Duodenal mucosa (tissue), 2 donors: ENCODE data around the gene ZPR1.
"Not testable (repeated sequence)": the region's sequence is repeated elsewhere in the genome, so short reads cannot be mapped to it uniquely, and the experiment has no call there.

Experiments
- H3K27ac ChIP-seq: one replicate; pipeline ENCODE4 v1.7.0; 2013; ENCODE audit warnings: low read depth, low read length
- H3K27me3 ChIP-seq, 2 donors: one replicate each; pipeline ENCODE4 v1.7.0; 2013; ENCODE audit warnings: low read length in 2 of 2, control low read depth in 1 of 2; ENCODE audit not compliant: insufficient read depth in 2 of 2, control insufficient read depth in 1 of 2
- H3K36me3 ChIP-seq, 2 donors: one replicate each; pipeline ENCODE4 v1.7.0; 2013; ENCODE audit warnings: low read length in 2 of 2, control low read depth in 1 of 2; ENCODE audit not compliant: insufficient read depth in 2 of 2, control insufficient read depth in 1 of 2
- H3K4me1 ChIP-seq, 2 donors: one replicate each; pipeline ENCODE4 v1.7.0; 2013; ENCODE audit warnings: low read length in 2 of 2, control low read depth in 1 of 2; ENCODE audit not compliant: insufficient read depth in 2 of 2, control insufficient read depth in 1 of 2
- H3K4me3 ChIP-seq, 2 donors: one replicate each; pipeline ENCODE4 v1.7.0; 2013; ENCODE audit warnings: low read length in 2 of 2, low read depth in 1 of 2
- H3K9ac ChIP-seq, 2 donors: one replicate each; pipeline ENCODE4 v1.7.0; 2013; ENCODE audit warnings: low read length in 2 of 2, low read depth in 1 of 2
- H3K9me3 ChIP-seq, 2 donors: one replicate each; pipeline ENCODE4 v1.7.0; 2013; ENCODE audit warnings: low read length in 2 of 2, control low read depth in 1 of 2; ENCODE audit not compliant: control insufficient read depth in 1 of 2

The ZPR1 gene

GRCh38 chr11:116787786-116788486 is at the start of gene ZPR1:
ZPR1 (minus strand) TSS chr11:116788023; CDS start chr11:116787990, 33 bp downstream.
- peak within 1 kb of the TSS; percentile 79 for H3K27ac ChIP-seq
- peak within 1 kb of the TSS; percentile 92 to 93 for H3K9ac ChIP-seq
- no peaks in the 10 kb centered on the region for H3K9me3 ChIP-seq
- peaks cover 27 to 30% of the 10 kb centered on the region in 2 donors for H3K4me1 ChIP-seq
- no peaks in the 10 kb centered on the region for H3K27me3 ChIP-seq
- peak within 1 kb of the TSS; percentile 81 to 88 for H3K4me3 ChIP-seq
- peaks cover 33 to 36% of the 10 kb centered on the region in 2 donors for H3K36me3 ChIP-seq

- Histone ChIP-seq H3K36me3 (no peaks in the 10 kb centered on the region), H3K4me1 (peaks cover 42 to 48% of the 10 kb centered on the region in 2 donors), H3K27me3 (no peaks in the 10 kb centered on the region), H3K9me3 (no peaks in the 10 kb centered on the region), H3K9ac (peak overlapping the region in 1 of 2 donors; percentile 16), H3K4me3 (peak overlapping the region; percentile 51 to 54), H3K27ac (no peak overlapping the region)
Observed at GRCh38 chr11:116836632-116836991, 48.8 kb upstream of the ZPR1 start.

DNA sequence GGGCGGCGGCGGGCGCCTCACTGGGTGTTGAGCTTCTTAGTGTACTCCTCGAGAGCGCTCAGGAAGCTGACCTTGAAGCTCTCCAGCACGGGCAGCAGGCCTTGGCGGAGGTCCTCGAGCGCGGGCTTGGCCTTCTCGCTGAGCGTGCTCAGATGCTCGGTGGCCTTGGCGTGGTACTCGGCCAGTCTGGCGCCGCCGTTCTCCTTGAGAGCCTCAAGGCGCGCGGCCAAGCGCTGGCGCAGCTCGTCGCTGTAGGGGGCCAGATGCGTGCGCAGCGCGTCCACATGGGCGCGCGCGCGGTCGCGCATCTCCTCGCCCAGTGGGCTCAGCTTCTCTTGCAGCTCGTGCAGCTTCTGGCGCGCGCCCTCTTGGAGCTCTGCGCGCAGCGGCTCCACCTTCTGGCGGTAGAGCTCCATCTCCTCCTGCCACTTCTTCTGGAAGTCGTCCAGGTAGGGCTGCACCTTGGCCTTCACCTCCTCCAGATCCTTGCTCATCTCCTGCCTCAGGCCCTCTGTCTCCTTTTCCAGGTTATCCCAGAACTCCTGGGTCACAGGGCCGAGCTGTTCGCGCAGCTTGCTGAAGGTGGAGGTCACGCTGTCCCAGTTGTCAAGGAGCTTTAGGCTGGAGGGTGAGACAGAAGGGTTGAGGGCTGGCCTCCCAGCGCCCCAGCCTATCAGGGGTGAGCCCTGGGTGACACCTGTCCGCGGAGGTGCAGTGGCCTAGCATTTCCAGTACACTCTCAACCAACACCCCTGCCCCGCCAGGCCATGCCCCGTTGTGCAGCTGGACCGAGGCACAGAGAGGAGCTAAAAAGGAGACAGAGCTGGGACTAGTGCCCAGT is 48.2 kb upstream of the ZPR1 start:
- peak overlapping the region; percentile 16 to 35 for H3K9ac ChIP-seq
- no peaks in the 10 kb centered on the region for H3K9me3 ChIP-seq
- peaks cover 38 to 43% of the 10 kb centered on the region in 2 donors for H3K4me1 ChIP-seq
- no peaks in the 10 kb centered on the region for H3K27me3 ChIP-seq
- H3K27ac ChIP-seq = peak overlapping the region; percentile 52
- peak overlapping the region; percentile 51 to 54 for H3K4me3 ChIP-seq
- no peaks in the 10 kb centered on the region for H3K36me3 ChIP-seq

DNA sequence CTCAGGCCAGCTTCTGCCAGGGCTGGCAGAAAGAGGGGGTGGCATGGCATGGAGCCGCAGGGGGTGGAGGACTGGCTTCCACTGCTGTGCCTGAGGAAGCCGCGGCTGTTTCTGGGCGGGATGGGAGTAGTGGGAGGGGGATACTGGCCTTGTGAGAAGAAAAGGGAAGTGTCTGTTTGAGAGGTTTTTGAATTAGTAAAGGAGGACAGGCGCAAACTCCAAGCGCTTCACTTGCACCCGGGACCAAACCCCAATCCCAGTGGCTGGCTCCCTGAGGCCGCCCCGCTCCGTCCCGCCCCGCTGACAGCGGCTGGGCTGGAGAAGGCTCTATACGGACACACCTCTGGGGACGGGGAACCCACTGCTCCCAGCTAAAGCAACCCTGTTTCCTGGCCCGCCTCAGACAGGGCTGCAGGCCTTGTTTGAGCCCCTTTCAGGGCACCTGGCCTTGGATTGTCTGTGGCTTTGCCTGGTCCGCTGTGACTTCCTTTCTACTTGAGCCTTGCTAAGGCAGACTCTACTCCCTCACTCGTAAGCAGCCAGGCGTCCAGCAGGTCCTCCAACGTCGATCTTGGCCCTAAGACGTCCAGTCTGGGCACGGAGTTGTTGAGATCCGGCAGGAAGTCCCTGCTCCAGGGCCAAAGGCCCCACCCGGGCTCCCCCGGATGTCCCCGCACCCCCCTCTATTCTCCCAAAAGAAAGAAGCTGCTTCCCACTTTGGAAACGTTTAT is 47.4 kb upstream of the ZPR1 start:
- Histone ChIP-seq H3K4me1 (peaks cover 37% of the 10 kb centered on the region in 2 donors), H3K36me3 (no peaks in the 10 kb centered on the region), H3K27ac (peak overlapping the region; percentile 43), H3K9me3 (no peaks in the 10 kb centered on the region), H3K27me3 (no peaks in the 10 kb centered on the region), H3K9ac (no peak overlapping the region), H3K4me3 (peak overlapping the region; percentile 51 to 54)

GRCh38 chr11:116834535-116835041 is 46.8 kb upstream of the ZPR1 start:
- H3K4me3 ChIP-seq, H3K27me3 ChIP-seq, H3K27ac ChIP-seq, H3K9me3 ChIP-seq, H3K9ac ChIP-seq, H3K36me3 ChIP-seq: not testable (repeated sequence)
- peaks cover 38 to 40% of the 10 kb centered on the region in 2 donors for H3K4me1 ChIP-seq

DNA sequence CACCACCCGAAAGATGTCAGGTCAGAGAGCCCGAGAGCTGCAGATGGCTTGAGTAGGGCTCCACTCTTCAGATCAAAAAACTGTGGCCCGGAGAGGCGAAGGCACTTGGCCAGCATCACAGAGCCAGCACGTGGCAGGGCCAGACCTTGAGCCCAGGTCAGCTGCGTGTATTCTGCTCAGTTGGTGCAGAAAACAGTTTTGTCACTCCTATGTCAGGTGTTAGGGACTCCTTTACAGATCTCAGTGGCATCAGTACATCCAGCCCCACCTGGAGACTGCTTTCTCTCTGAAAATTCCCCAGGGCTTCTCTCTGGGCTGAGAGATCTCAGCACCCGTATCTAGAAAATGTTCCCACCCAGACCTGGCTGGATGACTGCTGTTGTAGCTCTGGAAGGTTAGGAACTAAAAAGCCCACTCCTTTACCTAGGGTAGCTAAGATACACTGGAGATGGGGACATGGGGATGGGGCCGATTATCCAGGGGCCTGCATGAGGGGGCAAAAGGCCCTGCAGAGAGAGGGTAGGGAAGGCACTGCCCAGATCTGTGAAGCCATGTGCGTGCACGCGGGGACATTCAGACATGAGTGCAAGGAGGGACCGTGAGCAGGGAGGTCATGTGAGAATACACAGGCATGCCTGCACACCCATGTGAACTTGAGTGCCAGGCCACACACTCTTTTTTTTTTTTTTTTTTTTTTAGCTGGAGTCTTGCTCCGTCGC is 46.2 kb upstream of the ZPR1 start:
- H3K9me3 ChIP-seq = no peaks in the 10 kb centered on the region
- no peak overlapping the region for H3K27ac ChIP-seq
- no peak overlapping the region for H3K9ac ChIP-seq
- peaks cover 38 to 40% of the 10 kb centered on the region in 2 donors for H3K4me1 ChIP-seq
- no peaks in the 10 kb centered on the region for H3K36me3 ChIP-seq
- H3K4me3 ChIP-seq = no peak overlapping the region
- no peaks in the 10 kb centered on the region for H3K27me3 ChIP-seq

DNA sequence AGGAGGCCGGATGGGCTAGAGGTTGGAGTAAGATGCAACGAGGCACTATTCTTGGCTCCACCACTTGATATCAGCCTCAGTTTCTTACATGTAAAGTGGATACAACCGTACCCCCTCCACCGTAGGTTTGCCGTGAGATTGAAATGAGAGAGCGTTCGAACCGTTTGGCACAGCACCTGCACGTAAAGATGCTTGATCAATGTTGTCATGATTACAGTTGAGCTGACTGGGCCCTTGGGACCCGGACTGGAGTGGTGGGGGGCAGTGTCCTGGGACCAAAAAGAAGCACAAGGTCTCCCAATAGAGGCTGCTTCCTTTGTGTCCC is 45.6 kb upstream of the ZPR1 start:
- Histone ChIP-seq H3K27ac (no peak overlapping the region), H3K9ac (no peak overlapping the region), H3K9me3 (no peaks in the 10 kb centered on the region), H3K27me3 (no peaks in the 10 kb centered on the region), H3K4me1 (peaks cover 42 to 45% of the 10 kb centered on the region in 2 donors), H3K36me3 (no peaks in the 10 kb centered on the region), H3K4me3 (no peak overlapping the region)

DNA sequence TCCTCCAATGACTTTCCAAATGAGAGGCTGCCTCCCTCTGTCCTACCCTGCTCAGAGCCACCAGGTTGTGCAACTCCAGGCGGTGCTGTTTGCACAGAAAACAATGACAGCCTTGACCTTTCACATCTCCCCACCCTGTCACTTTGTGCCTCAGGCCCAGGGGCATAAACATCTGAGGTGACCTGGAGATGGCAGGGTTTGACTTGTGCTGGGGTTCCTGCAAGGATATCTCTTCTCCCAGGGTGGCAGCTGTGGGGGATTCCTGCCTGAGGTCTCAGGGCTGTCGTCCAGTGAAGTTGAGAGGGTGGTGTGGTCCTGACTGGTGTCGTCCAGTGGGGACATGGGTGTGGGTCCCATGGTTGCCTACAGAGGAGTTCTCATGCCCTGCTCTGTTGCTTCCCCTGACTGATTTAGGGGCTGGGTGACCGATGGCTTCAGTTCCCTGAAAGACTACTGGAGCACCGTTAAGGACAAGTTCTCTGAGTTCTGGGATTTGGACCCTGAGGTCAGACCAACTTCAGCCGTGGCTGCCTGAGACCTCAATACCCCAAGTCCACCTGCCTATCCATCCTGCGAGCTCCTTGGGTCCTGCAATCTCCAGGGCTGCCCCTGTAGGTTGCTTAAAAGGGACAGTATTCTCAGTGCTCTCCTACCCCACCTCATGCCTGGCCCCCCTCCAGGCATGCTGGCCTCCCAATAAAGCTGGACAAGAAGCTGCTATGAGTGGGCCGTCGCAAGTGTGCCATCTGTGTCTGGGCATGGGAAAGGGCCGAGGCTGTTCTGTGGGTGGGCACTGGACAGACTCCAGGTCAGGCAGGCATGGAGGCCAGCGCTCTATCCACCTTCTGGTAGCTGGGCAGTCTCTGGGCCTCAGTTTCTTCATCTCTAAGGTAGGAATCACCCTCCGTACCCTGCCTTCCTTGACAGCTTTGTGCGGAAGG is 44.8 kb upstream of the ZPR1 start:
- H3K9me3 ChIP-seq = no peaks in the 10 kb centered on the region
- peaks cover 44 to 50% of the 10 kb centered on the region in 2 donors for H3K4me1 ChIP-seq
- H3K36me3 ChIP-seq = no peaks in the 10 kb centered on the region
- H3K4me3 ChIP-seq = no peak overlapping the region
- H3K27ac ChIP-seq = no peak overlapping the region
- no peak overlapping the region for H3K9ac ChIP-seq
- H3K27me3 ChIP-seq = no peaks in the 10 kb centered on the region

GRCh38 chr11:116831790-116832349 is 44.0 kb upstream of the ZPR1 start:
- Histone ChIP-seq H3K36me3 (no peaks in the 10 kb centered on the region), H3K9ac (no peak overlapping the region), H3K4me1 (peaks cover 45 to 52% of the 10 kb centered on the region in 2 donors), H3K9me3 (no peaks in the 10 kb centered on the region), H3K27ac (no peak overlapping the region), H3K4me3 (no peak overlapping the region), H3K27me3 (no peaks in the 10 kb centered on the region)
